Measurements from ENCODE around the gene KCTD7. TPM values are rescaled to one million over a fixed set of nuclear protein-coding genes. Genes with fewer than 3 reads are reported as not detected.

Gene KCTD7
- total RNA-seq, result 7.3 and 10.4 TPM in 2 replicates

DNA sequence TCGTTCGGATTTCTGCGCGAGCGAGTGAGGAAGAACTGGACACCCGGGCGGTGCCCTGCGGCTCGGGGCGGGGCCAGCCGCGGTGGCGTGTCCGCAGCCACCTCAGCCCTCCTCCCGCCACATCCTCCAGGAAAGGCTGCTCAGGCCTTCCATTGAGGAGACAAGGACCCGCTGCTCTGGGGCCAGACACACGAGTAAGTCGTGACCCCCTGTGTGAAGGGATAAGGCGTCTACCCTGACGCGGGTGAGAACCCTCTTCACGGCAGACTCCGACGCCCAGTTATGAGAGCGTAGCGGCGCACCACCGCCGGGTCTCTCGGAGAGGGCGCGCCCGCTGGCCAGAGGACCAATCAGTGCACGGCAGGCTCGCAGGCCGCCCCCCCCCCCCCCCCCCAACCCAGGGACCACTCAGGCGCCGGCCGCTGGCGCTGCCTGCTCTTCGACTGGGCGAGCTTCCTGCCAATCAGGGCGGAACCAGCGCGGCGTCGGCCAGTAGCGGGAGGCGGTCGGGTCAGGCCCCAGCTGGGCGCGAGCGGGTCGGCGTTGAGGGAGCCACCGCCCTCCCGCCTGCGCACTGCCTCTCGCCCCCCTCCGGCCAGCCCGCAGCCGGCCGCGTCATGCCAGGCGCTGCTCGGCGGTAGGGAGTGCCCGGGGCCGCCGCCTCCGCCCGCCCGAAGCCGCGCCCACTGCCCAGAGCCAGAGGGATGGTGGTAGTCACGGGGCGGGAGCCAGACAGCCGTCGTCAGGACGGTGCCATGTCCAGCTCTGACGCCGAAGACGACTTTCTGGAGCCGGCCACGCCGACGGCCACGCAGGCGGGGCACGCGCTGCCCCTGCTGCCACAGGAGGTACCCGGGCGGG lies at the start of gene KCTD7:
TSS of gene KCTD7 (plus strand) at position 521 of the 861 bp plus-strand sequence. CDS start at position 705, 184 bp downstream.

Other genes starting within 250 kb of the KCTD7 start
- 26.1 and 49.6 TPM in 2 replicates for gene RABGEF1, start 111.9 kb downstream of the KCTD7 start, total RNA-seq